HL-60/S4 (cell line): Measurements from ENCODE around the gene SPPL3.
"Not testable (repeated sequence)": the region's sequence is repeated elsewhere in the genome, so short reads cannot be mapped to it uniquely, and the experiment has no call there.

Source experiments
- in situ Hi-C: fragments of 300-500 bp; cut with MboI; formaldehyde crosslinking; loops from 2 replicates; pipeline ENCODE4 v1.14.3; 2022; ENCODE audit warnings: low sequenced_read_pairs

The SPPL3 gene

DNA sequence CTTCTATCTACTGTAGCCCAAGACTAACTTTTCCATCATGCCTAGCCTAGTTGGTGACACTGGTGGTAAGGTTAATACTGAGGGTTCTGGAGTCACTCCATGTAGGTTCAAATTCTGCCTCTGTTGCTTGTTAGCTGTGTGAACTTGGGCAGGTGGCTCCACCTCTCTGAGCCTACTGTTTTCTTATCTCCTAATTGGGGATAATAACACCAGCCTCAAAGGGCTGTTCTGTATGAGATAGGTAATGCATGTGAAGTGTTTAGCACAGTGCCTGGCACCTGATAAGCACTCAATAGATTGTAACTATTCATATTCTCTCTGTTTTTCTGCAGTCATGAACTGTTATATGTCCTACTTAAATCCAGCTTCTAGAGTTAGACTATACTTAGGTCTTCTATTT lies 17.5 kb upstream of the SPPL3 start:
- in situ Hi-C loops: no loop called here

DNA sequence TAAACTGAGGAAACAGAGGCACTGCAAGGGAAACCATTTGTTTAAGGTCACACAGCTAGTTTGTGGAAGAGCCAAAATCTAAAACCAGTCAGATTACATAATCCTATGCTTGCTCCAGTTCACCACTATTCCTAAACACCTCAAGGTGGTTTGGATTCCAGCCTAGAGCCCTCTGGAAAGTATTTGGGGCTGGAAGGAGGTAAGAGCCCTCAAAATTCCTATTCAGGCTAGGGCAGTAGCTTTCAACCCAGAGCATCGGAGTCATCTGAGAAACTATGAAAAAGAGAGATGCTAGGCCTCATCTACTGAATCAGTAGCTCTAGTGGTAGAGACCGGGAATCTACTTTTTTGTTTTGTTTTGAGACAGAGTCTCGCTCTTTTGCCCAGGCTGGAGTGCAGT lies 16.0 kb upstream of the SPPL3 start:
- in situ Hi-C loops: no loop called here

DNA sequence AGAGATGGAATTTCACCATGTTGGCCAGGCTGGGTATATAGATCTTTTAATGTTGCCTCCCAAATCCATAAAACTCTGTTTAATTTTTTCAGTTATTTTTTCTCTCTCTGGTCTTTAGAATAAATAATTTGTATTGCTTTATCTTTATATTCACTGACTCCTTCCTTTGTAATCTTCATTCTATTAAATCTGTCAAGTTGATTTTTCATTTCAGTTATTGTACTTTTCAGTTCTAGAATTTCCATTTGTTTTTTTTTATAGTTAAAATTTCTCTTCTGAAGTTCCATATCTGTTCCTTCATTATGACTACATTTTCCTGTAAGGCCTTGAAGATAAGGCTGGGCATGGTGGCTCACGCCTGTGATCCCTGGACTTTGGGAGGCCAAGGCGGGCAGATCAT lies 13.6 kb upstream of the SPPL3 start:
- in situ Hi-C loops: no loop called here

DNA sequence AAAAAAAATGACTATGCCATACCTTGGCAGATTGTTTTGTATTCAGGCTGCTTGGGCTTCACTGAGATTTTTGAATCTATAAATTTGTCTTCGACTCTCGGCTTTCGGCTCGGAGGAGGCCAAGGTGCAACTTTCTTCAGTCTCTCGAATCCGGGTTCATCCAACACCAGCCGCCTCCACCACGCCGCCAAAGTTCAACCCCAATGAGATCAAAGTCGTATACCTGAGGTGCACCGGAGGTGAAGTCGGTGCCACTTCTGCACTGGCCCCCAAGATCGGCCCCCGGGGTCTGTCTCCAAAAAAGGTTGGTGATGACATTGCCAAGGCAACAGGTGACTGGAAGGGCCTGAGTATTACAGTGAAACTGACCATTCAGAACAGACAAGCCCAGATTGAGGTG lies 12.4 kb upstream of the SPPL3 start:
- in situ Hi-C loops: no loop called here

DNA sequence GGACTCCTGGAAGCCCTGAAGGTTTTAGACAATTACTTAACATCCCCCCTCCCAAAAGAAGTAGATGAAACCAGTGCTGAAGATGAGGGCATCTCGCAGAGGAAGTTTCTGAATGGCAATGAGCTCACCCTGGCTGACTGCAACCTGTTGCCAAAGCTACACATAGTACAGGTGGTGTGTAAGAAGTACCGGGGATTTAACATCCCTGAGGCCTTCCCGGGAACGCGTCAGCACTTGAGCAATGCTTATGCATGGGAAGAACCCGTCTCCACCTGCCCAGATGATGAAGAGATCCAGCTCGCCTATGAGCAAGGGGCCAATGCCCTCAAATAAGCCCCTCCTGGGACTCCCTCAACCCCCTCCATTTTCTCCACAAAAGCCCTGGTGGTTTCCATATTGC lies 10.6 kb upstream of the SPPL3 start:
- in situ Hi-C loops: no loop called here

DNA sequence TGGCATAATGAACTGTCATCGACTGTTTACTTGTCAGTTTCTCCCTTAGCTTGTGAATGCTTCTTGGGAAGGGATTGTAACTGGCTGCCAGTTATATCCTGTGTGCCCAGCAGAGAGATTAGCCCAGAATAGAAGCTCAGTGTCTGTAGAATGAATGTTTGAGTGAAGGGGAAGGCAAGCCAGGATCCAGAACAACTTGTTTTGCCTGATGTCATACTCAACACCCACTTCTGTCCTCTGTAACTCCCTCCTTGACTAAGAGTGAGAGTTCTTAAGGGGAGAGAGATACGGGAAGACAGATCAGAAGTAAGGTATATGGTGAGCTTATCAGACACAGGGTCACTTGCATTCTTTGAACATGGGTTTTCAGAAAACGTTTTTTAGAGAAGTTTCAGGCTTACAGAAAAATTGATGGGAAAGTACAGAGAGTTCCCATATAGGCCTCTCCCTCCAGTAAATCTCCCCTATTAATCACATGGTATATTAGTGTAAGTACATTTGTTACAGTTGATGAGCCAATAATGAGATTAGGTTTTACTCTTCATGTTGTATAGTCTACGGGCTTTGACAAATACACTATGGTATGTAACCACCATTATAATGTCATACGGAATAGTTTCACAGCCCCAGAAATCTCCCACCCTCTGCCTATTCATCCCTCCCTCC lies 5.6 kb upstream of the SPPL3 start:
- in situ Hi-C loops: no loop called here

DNA sequence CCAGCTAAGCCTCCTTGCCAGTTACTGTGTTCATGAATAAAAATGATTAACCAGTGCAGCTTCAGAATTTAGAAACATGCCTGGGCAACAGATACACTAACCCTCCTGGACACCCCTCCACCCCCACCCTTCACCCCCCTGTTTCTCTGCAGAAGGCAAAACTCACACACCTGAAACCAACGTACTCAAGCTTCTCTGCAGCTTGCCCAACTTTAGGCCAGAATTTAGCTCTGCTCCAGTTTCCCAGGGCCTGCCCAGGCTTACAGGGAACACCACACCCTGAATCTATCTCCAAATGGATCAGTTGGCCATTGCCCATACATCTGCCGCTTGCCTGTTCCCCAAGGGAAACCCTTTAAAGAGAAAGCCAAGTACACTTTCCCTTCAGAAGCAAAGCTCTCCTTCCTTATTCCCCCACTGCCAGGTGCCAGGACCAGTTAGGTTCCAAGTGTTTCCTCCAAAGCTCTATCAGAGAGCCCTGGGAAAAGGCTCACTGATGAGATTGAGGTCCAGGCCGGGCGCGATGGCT lies 1.8 kb upstream of the SPPL3 start:
- in situ Hi-C loops: no loop called here

DNA sequence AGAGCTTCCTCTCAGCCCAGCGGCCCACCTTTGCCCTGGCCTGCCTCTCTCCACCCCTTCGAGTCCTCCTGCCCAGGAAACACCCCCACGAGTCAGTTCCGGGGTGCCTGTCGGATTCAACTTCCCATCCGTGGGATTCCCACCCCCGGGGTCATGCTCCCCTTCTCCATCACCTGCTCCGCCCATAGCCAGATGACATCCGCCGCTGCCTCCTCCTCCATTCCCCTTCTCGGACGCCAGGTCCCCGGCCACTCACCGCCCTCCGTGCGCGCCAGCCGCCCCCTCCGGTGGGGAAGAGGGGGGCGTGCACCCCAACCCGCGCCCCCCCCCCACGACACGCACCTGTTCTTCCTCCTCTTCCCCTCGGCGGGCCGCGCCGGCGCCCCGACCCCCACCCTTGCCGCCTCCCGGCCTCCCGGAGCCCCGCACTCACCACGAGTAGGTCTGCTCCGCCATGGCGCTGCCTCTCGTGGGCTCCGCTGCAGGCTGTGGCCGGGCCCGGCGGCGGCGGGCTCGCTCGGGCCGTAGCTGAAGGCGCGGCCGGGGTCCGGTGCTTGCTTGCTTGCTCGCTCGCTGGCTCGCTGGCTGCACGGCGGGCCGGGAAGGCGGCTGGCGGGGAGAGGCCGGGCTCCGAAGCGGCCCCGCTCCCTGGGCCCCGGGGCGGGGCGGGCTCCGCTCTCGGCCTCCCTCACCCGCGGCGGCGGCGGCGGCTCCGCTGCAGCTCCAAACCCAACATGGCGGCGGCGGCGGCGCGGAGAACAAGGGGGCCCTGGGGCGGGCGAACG lies 554 bp downstream of the SPPL3 start:
- in situ Hi-C loops: no loop called here

DNA sequence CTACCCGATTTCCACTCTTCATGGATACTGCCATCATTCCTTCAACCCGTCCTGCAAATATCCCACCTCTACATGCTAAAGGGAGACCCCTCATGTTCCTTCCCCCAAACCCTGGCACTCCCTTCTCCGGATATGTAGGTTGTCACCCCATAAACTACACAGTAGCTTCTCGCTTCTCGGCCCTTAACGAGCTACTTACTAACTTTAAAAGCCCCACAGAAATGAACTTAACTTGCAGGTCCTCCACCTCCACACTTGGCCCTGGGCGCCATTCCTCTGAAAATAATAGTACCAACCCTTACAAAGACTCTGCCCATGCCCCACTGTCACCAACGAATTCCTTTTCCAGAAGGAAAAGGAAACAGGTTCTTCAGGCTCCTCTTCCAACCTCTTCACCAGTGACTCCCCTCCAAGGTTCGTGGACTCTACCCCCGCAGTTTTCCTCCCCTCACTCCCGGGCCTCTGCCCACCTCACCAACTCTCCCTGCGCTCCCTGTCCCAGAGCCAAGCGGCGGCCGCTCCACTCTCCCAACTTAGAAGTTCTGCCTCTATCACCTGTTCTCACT lies 1.2 kb downstream of the SPPL3 start:
- in situ Hi-C loops: no loop called here

DNA sequence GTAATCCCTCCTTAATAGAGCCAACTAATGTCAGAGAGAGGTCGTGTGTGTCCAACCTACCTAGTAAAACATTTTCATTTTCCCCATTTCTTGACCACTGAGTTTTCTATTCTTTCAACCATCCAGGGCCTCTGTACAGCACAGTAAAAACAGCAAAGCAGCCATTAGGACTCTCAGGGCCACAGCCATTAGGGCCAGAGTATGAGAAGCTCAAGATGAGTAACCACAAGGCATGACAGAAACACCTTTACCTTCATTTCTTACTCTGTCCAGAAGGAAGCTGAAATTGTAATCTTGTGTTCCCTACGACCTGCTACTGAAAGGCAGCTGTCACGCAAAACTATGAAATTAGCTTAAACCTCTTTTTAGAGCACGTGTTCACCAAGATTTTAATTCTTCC lies 2.3 kb downstream of the SPPL3 start:
- in situ Hi-C loops: no loop called here

DNA sequence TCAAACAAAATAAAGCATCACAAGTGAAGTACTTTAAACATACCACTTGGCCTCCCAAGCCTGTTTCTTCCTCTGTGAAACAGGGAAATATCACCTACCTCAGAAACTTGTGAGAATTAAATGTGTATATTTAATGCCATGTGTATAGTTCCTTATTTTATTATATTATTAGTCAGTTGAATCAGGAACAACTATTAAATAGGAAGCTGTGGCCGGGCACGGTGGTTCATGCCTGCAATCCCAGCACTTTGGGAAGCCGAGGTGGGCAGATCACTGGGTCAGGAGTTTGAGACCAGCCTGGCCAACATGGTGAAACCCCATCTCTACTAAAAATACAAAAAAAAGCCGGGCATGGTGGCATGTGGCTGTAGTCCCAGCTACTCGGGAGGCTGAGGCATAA lies 3.1 kb downstream of the SPPL3 start:
- in situ Hi-C loops: not testable (repeated sequence)

DNA sequence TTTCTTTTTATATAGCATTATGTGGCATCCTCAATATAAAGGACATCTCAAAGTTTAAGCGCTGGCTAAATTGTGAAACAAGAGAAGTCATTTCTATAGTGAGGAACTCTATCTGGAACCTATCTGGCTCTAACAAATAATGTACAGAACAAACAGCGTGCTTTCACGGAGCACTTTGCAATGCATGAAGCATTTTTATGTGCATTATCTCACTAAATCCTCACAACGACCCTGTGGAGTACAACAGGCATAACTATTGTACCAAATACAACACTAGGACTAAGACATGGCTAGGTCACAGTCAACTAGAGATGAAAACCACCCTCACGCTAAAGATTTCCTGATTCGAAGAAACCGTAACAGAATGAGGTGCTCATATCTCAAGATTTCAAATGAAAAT lies 8.6 kb downstream of the SPPL3 start:
- in situ Hi-C loops: no loop called here

DNA sequence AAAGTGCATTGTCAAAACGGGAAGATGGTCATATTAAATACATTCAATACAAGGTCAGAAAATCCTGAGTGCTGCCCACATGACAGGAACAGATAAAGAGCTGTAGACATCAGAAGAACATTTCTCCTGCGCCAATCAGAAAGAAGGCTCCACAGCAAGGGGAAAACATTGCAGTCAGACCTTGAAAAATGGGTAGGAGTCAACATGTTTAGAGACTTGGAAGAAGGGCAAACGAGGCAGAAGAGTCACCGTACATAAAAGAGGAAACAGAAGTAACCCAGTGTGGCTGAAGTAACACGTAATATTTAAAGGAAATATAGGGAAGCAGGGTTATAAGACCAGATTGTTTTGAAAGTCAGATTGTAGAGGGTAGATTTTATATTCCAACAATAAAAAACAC lies 11.9 kb downstream of the SPPL3 start:
- in situ Hi-C loops: no loop called here

DNA sequence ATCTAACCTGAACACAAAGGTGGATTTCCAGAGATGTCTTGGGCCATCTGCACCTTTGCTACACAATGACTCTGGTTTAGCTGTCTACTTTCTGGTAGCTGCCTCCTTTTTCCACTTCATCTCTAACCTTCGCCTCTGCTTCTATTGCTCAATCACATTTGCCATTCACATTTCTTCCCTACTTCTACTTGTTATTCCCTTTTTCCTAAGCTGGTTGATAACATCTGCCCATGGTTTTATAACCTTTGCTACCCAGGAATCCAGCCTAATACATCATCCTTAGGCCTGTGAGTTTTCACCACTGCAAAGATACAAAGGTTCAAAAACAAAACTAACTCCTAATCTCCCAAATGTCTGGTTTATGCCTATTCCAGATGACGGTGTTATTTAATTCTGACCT lies 13.2 kb downstream of the SPPL3 start:
- in situ Hi-C loops: no loop called here

DNA sequence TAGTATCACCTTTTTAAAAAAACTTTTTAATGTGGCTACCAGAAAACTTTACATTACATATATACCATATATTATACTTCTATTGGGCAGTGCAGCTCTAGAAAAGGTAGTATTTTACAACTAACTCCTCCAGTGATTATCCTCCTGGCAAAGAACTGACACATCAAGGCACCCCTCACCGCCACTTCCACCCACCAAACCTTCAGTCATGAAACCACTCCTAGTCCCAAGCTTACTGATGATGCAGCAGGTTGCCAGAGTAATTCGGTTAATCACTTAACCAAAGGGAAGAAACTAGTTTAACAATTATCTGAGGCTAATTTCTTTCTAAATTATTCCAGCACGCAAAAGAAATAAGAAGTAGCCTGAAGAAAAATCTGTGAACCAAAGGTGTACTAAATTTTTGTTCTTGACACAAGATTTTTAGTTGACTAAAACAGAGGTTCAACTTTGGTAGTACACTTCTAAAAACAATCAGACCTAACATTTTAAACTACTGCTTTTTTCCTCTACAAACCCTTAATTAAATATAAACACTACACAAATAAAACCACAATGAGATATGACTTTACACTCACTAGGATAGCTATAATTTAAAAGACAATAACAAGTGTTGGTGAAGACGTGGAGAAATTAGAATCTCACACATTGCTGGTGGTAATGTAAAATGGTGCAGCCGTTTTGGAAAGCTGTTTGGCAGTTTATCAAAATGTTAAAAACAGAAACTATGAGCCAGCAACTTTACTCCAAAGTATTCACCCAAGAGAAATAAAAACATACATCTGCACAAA lies 16.7 kb downstream of the SPPL3 start:
- in situ Hi-C loops: no loop called here

DNA sequence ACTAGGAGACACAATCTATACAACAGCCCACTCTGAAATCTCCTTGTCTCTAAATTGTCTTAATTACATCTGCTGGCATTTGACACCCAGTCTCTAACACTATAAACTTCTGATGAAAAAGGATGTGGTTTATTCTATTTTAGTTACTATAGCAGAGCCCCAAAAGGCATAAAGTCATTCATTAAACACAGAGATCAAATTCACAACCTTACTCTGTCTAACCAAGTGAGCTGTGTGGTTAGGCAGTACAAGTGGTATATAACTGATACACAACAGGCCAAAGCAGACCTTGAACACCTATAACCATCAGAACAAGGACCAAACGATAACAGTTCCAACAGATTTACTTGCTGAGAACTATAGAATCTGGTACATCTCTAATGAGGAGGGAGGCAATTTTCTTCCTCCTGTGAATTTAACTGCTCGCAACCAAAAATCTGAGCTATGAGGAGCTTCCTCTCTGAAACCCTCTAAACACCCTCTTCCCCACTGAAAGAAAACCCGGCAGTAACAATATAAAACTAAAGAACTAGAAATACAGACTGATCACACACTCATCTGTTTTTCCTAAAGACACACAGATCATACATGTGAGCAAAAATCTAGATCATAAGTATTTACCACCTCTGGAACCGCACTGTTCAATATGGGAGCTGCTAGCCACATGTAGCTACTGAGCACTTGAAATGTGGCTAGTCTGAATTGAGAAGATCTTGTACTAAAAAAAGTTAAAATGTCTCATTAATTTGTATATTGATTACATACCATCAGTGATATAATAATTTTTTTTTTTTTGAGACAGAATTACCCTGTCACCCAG lies 17.7 kb downstream of the SPPL3 start:
- in situ Hi-C loops: no loop called here

DNA sequence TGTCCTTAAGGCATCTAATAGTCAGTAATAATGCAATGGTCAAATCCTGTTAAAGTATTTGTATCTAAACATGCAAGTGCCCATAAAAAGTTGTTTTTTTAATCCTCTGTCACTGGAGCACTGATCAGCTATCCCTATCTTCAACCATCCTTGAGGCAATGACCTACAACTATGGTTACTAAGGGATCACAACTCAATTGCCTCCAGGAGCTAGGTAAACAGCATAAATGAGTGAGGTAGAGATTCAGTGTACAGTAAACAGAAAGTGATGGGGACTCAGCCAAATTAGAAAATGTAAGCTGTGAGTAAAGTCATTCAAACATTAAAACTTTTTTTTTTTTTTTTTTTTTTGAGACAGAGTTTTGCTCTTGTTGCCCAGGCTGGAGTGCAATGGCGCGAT lies 18.6 kb downstream of the SPPL3 start:
- in situ Hi-C loops: no loop called here

DNA sequence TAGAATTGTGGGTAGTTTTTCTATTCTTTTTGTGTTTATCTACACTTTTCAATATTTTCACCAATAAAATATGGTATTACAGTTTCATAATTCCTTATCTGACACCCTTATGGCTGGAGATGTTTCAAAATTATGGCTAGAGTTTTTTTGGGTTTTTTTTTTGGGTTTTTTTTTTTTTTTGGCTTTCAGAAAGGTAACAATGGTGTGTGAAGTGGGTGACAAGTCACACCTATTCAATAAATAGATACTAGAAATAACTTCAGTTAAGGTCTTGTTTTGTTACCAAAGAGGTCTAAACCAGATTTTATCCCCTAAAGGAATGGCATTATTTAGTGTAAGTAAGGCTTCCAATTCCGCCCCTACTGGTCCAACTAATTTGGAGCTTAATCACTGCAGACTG lies 19.5 kb downstream of the SPPL3 start:
- in situ Hi-C loops: no loop called here

DNA sequence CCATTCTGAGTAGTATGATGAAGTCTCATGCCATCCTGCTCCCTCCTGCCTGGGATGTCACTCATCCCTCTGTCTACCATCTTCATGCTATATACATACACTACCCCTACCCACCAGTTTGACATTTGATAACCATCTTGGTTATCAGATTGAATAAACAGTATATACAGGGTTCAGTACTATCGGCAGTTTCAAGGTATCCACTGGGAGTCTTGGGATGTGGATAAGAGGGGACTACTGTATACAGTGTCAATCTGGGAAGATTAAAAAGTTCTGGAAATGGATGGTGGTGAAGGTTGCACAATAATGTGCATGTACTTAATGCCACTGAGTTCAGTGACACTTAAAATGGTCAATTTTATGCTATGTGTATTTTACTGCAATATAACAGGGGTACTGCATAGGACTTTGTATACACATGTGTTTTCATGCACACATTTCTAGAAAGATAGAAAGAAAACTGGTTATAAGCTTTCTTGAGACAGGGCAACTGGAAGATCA lies 22.1 kb downstream of the SPPL3 start:
- in situ Hi-C loops: no loop called here

DNA sequence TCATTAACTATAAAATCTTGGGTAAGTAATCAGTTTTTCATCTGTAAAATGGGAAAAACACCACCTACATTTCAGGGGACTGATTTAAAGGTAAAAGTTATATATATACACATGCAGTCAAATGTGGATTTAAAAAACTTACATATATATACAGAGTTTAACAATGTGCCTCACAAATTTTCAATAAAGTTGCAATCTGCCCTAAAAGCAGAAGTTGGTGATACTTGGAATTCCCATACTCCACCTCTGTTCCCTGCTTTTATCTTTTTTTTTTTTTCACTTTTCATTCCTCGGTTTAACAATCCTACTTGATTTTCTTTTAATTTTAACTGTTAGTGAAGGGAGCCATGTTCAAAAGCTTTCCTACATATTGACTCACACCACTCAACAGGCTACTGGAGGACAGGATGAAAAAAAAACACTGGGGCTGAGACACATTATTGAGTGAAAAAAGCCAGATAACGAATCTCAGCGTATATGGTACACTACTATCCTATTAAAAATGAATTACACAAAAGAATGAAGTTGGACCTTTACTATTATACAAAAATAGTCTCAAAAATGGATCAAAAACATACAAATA lies 24.3 kb downstream of the SPPL3 start:
- in situ Hi-C loops: no loop called here
